Adrenal gland (tissue), 12 donors: Measurements from ENCODE around the gene SPTBN4. TPM values are rescaled to one million over a fixed set of nuclear protein-coding genes. Genes with fewer than 3 reads are reported as not detected.

Experiments used
- DNase-seq, 7 donors: peaks; one replicate each; pipeline ENCODE4 v3.0.0-alpha.2; 2019 to 2020
- H3K27ac ChIP-seq, 5 donors: fragments of 200-600 bp; sonication (generic) in 4 of 5; 1 replicate in 3 of 5; 2 replicates in 2 of 5; pipeline versions ENCODE4 v1.5.1 to v1.8.0; 2016 to 2020; ENCODE audit warnings: mild to moderate bottlenecking in 1 of 5
- H3K27me3 ChIP-seq: fragments of 200-600 bp; 2 replicates; pipeline ENCODE4 v1.8.0; 2021
- H3K36me3 ChIP-seq, 2 donors: fragments of 200-600 bp; replicated peaks in 1 of 2; 1 replicate in 1 of 2; 2 replicates in 1 of 2; pipeline versions ENCODE4 v1.5.1 to v1.8.0; 2018 to 2022
- H3K4me1 ChIP-seq, 2 donors: fragments of 200-600 bp; replicated peaks in 1 of 2; 1 replicate in 1 of 2; 2 replicates in 1 of 2; pipeline versions ENCODE4 v1.5.1 to v1.8.0; 2018 to 2021
- H3K4me3 ChIP-seq, 4 donors: fragments of 200-600 bp; sonication (generic) in 3 of 4; one replicate each; pipeline ENCODE4 v1.5.1; 2016 to 2018
- H3K9me3 ChIP-seq, 3 donors: fragments of 200-600 bp; sonication (generic) in 1 of 3; replicated peaks in 1 of 3; 1 replicate in 2 of 3; 2 replicates in 1 of 3; pipeline versions ENCODE4 v1.5.1 to v1.8.0; 2016 to 2021
- CTCF ChIP-seq, 6 experiments: fragments of 450-650 bp in 4 of 6; fragments of 200-600 bp in 2 of 6; sonication (generic) in 1 of 6; IDR thresholded peaks; 1 replicate in 5 of 6; 2 replicates in 1 of 6; pipeline versions ENCODE4 v1.5.1 to v1.8.0; 2016 to 2021; ENCODE audit warnings: antibody characterized with exemption in 6 of 6, mild to moderate bottlenecking in 2 of 6, moderate library complexity in 1 of 6
- POLR2A ChIP-seq, 2 donors: fragments of 450-650 bp; IDR thresholded peaks; one replicate each; pipeline ENCODE4 v1.6.1; 2017; ENCODE audit warnings: antibody characterized with exemption in 2 of 2, mild to moderate bottlenecking in 2 of 2, moderate library complexity in 1 of 2
- WGBS, 4 donors: extraction: QIAGEN DNeasy Blood & Tissue Kit in 2 of 4; methylation state at CpG; one replicate each; pipeline versions ENCODE4 v1.1.5 to v1.1.7; 2013 to 2017; 5-methylcytosine and 5-hydroxymethylcytosine counted together
- intact Hi-C, 2 donors: fragments of 100-400 bp; cut with DNase I; formaldehyde crosslinking; loops; one replicate each; pipeline versions ENCODE4 v1.14.1 to v1.15.0; 2022 to 2023
- polyA plus RNA-seq, 3 donors: library from polyadenylated mRNA; stranded (reverse); fragments of 200-250 nt in 2 of 3; fragments of 350-450 nt in 1 of 3; fragmentation: Illumina TruSeq in 1 of 3; extraction: RNeasy Lipid Tissue Mini Kit (QIAGEN cat#74804) in 1 of 3; gene quantifications; one replicate each; pipeline ENCODE4 v1.2.3, GENCODE V29; 2013 to 2014
- total RNA-seq, 9 donors: library from RNA; depleted of rRNA in 4 of 9; stranded (reverse); fragments of >200 nt in 4 of 9; fragments of 120-200 nt in 1 of 9; fragmentation: NEBNext Ultra II Directional in 1 of 9; extraction: Animal tissue kit (Norgen Biotek cat#: 25700) in 1 of 9; gene quantifications; one replicate each; pipeline versions ENCODE4 v1.1.0 to v1.2.4, GENCODE V29; 2013 to 2023
- donor health status: healthy with polysubstance abuse.
- donor health status: Bipolar disorder and iron deficiency.
- donor health status: DM: yes; HTN: yes; CAD: no.
- donor health status: DM: no; HTN: no; CAD: no.
- donor health status: DM: no; HTN: no; CAD: no.
- donor health status: DM: yes; HTN: yes; CAD: no.

The SPTBN4 gene
- total and polyA plus RNA-seq, 12 donors: 0.91 to 46.7 (median 3.3) TPM

GRCh38 chr19:40619333-40620160 is 152.7 kb downstream of the SPTBN4 start:
- Histone ChIP-seq H3K4me3 (no peak overlapping the region), H3K27ac (no peak overlapping the region), H3K36me3 (peaks cover 0 to 39% of the 10 kb centered on the region in 2 donors), H3K27me3 (no peaks in the 10 kb centered on the region), H3K4me1 (no peaks in the 10 kb centered on the region), H3K9me3 (no peaks in the 10 kb centered on the region)
- no peak for DNase-seq
- TF ChIP-seq POLR2A (IDR thresholded peaks at IDR 0.05) (no peak), CTCF (IDR thresholded peaks at IDR 0.05) (no peak)
- intact Hi-C loops: no loop called here
- WGBS, 4 donors: 70 to 82% (median 76%) methylated on average over 10 to 11 of the region's 11 CpGs

- no peak for TF ChIP-seq POLR2A (IDR thresholded peaks at IDR 0.05)
- no peak for TF ChIP-seq CTCF (IDR thresholded peaks at IDR 0.05)
- Histone ChIP-seq H3K4me1 (no peaks in the 10 kb centered on the region), H3K27ac (no peak overlapping the region), H3K9me3 (no peaks in the 10 kb centered on the region), H3K4me3 (no peak overlapping the region), H3K27me3 (no peaks in the 10 kb centered on the region), H3K36me3 (peaks cover 0 to 39% of the 10 kb centered on the region in 2 donors)
- intact Hi-C loops: no loop called here
- no peak for DNase-seq
- 87 to 97% (median 93%) methylated on average over 8 of the region's 8 CpGs for WGBS, 4 donors
Observed at GRCh38 chr19:40620161-40620485, 153.3 kb downstream of the SPTBN4 start.

GRCh38 chr19:40621283-40621682 is 154.5 kb downstream of the SPTBN4 start:
- intact Hi-C loops: no loop called here
- TF ChIP-seq POLR2A (IDR thresholded peaks at IDR 0.05): no peak
- no peak for TF ChIP-seq CTCF (IDR thresholded peaks at IDR 0.05)
- H3K27ac ChIP-seq: no peak overlapping the region
- H3K4me3 ChIP-seq: no peak overlapping the region
- no peaks in the 10 kb centered on the region for H3K27me3 ChIP-seq
- no peaks in the 10 kb centered on the region for H3K4me1 ChIP-seq
- DNase-seq: no peak
- H3K36me3 ChIP-seq: peaks cover 0 to 45% of the 10 kb centered on the region in 2 donors
- no peaks in the 10 kb centered on the region for H3K9me3 ChIP-seq
- WGBS, 4 donors: 47 to 81% (median 71%) methylated on average over 2 of the region's 2 CpGs

- WGBS, 4 donors: 90 to 94% (median 93%) methylated on average over 17 to 24 of the region's 24 CpGs
- intact Hi-C loops: no loop called here
- no peak overlapping the region for H3K27ac ChIP-seq
Observed at GRCh38 chr19:40621966-40622772, 155.4 kb downstream of the SPTBN4 start.

More at GRCh38 chr19:40621966-40622772, 155.4 kb downstream of the SPTBN4 start:
- H3K4me3 ChIP-seq: no peak overlapping the region
- H3K27me3 ChIP-seq: no peaks in the 10 kb centered on the region
- DNase-seq: no peak
- H3K4me1 ChIP-seq: no peaks in the 10 kb centered on the region
- TF ChIP-seq CTCF (IDR thresholded peaks at IDR 0.05) (no peak), POLR2A (IDR thresholded peaks at IDR 0.05) (no peak)
- H3K36me3 ChIP-seq: peaks cover 0 to 45% of the 10 kb centered on the region in 2 donors
- no peaks in the 10 kb centered on the region for H3K9me3 ChIP-seq
